GM12864 (cell line): Measurements from ENCODE around the gene PBXIP1.

ENCODE experiments used
- DNase-seq: peaks from one replicate; pipeline ENCODE4 v3.0.0-alpha.2; 2011; ENCODE audit warnings: low read depth
- H3K4me3 ChIP-seq: 2 replicates; pipeline ENCODE4 v1.5.1; 2011; ENCODE audit warnings: mild to moderate bottlenecking, low read depth, low read length, control low read depth
- CTCF ChIP-seq: IDR thresholded peaks from 2 replicates; pipeline ENCODE4 v1.5.1; 2011; ENCODE audit warnings: low read depth, mild to moderate bottlenecking, moderate library complexity, low read length, control low read depth, inconsistent platforms; ENCODE audit errors: missing control alignments

The PBXIP1 gene

GRCh38 chr1:154969860-154970452 is 14.1 kb upstream of the PBXIP1 start:
- no peak for TF ChIP-seq CTCF
- peak overlapping the region; percentile 13; the same call in 1 of the 2 replicates for H3K4me3 ChIP-seq
- no peak for DNase-seq

GRCh38 chr1:154969246-154969645 is 13.3 kb upstream of the PBXIP1 start:
- TF ChIP-seq CTCF: no peak
- H3K4me3 ChIP-seq: no peak overlapping the region; the same call in 1 of the 2 replicates
- DNase-seq: no peak

- TF ChIP-seq CTCF: no peak
- DNase-seq: no peak
- no peak overlapping the region for H3K4me3 ChIP-seq
These were observed 12.8 kb upstream of the PBXIP1 start for GRCh38 chr1:154968731-154969130.

- no peak overlapping the region for H3K4me3 ChIP-seq
These were observed 11.5 kb upstream of the PBXIP1 start for GRCh38 chr1:154967331-154967950.

GRCh38 chr1:154966111-154966510 is 10.2 kb upstream of the PBXIP1 start:
- no peak for TF ChIP-seq CTCF
- no peak for DNase-seq
- H3K4me3 ChIP-seq: no peak overlapping the region

More at GRCh38 chr1:154967331-154967950, 11.5 kb upstream of the PBXIP1 start:
- DNase-seq: no peak
- TF ChIP-seq CTCF: no peak

- no peak for DNase-seq
- no peak overlapping the region for H3K4me3 ChIP-seq
- no peak for TF ChIP-seq CTCF
These were observed 8.5 kb upstream of the PBXIP1 start for GRCh38 chr1:154964359-154964758.

- no peak overlapping the region for H3K4me3 ChIP-seq
- TF ChIP-seq CTCF: no peak
- no peak for DNase-seq
These were observed 7.7 kb upstream of the PBXIP1 start for GRCh38 chr1:154963643-154964042.
